HG03066 (cell line): ENCODE data around the gene STX18.
"Not testable (repeated sequence)": the region's sequence is repeated elsewhere in the genome, so short reads cannot be mapped to it uniquely, and the experiment has no call there.

Experiments
- ATAC-seq: cut with Tn5 transposase; IDR thresholded peaks from one replicate; pipeline ENCODE4 v1.9.1; 2021; ENCODE audit warnings: low read depth; ENCODE audit not compliant: unreplicated experiment

Gene STX18

DNA sequence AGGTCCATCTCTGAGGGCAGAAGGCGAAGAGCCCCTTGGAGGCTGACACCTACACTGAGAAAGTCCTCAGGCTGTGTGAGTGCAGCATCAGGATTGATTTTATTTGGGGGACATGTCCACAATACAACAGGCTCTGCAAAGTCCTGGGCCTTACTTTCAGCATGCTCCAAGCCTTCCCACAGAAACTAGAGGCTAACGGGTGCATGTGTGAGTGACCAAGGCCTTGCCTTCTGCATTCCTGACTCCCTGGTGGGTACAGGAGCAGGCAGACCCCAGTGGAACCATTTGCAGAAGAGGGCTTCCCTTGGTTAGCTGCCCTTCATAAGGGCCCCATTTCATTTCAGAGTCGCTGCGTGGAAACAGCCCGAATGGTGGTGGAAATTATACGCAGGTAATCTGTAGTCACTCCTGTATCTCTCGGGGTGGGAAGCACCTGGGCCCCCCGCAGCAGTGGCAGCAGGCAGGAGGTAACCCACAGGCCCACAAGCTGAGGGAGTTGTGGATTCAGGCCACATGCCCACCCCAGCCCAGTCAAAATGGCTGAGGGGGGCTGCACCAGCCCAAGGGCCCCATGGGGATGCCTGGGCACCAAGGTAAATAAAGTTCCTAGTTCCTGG lies 117.2 kb downstream of the STX18 start:
- ATAC-seq: no peak

- no peak for ATAC-seq
These were observed 117.9 kb downstream of the STX18 start for GRCh38 chr4:4423706-4424498.

DNA sequence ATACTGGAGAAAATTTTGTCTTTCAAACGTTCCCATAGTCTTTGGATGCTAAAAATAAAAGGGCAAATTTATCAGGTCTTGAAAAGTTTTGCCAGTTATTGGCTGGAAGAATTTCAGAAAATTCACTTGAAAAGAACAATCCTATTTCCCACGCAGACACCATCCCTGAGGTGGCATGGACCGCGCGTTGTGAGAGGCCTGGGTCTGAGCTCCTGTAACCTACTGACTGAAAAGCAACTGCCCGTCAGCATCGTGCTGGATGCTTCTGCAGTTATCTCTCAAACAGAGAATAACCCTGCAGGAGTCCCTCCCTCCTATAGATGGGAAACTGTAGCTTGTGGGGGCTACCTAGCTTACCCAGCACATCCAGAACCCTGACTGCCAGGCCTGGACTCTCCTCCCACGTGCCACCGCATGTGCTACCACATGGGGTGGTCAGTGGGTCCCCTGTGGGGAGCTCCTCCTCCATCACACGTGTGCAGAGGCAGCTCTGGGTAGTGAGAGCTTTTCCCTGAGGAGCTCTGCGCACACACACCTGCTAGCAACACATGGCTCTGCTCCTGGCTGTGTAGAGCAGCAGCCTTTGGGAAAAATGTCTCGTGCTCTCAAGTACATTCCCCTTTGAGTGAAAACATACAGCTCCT lies 118.9 kb downstream of the STX18 start:
- ATAC-seq: no peak

DNA sequence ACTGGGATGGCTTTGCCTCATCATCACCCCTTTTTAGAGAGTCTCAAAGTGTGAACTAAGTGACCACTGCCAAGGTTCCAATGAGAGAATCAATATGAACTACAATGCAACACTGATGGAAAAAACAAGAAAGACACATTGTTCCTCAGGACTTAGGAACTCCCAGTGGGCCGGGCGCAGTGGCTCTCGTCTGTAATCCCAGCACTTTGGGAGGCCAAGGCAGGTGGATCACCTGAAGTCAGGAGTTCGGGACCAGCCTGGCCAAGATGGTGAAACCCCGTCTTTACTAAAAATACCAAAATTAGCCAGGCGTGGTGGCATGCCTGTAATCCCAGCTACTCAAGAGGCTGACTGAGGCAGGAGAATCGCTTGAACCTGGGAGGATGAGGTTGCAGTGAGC lies 119.7 kb downstream of the STX18 start:
- not testable (repeated sequence) for ATAC-seq

DNA sequence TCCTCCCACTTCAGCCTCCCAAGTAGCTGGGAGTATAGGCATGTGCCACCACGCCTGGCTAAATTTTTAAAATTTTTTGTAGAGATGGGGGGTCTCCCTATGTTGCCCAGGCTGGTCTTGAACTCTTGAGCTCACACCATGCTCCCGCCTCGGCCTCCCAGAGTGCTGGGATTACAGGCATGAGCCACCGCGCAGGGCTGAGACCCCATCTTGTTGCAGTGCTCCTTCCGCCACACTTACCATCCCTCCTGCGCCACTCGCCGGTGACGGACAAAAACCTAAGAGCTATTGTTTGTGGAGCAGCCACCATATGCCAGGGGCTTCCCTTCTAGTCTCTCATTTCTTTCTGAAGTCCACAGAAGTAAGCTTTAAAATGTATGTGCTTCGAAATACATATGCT lies 120.5 kb downstream of the STX18 start:
- no peak for ATAC-seq

DNA sequence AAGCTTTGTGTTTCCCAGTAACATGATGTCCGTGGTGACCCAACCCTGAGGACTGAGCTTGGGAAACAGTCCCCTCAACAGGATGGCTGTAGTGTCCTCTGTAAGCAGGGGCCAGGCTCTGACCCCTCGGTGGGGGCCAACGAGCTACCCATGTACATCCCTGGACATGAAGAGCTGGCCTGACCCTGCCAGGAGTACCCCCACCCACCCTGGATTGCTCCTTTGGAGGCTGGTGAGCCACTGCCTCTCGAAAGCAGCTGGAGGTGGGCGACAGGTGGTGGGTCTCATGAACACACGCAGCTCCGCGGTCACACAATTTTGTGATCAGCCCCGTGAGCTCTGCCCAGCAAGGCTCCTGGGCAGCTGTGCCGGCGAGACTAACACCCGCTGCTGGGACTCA lies 121.4 kb downstream of the STX18 start:
- no peak for ATAC-seq

- no peak for ATAC-seq
These were observed 122.0 kb downstream of the STX18 start for GRCh38 chr4:4419896-4420295.

GRCh38 chr4:4418676-4419390 lies 123.0 kb downstream of the STX18 start:
- no peak for ATAC-seq

DNA sequence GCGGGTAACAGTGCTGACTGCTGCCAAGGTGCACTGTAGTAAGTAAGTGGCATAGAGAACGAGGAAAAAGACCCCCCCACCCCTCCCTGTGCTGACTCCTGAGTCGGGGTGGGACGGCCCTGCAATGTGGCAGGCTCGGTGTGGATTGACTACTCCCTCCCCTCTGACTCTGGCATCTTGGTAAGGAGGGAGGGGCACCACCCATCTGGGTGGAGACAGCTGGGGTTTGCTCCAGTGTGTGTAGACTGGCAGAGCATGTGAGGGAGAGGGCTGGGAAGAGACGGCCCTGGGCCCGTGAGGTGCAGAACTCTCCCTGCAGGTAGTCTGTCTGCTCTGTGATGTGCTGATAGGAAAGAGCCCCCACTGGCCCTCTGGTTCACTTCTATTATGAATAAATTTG lies 124.0 kb downstream of the STX18 start:
- ATAC-seq: no peak

- ATAC-seq: no peak
These were observed 124.9 kb downstream of the STX18 start for GRCh38 chr4:4416981-4417380.

DNA sequence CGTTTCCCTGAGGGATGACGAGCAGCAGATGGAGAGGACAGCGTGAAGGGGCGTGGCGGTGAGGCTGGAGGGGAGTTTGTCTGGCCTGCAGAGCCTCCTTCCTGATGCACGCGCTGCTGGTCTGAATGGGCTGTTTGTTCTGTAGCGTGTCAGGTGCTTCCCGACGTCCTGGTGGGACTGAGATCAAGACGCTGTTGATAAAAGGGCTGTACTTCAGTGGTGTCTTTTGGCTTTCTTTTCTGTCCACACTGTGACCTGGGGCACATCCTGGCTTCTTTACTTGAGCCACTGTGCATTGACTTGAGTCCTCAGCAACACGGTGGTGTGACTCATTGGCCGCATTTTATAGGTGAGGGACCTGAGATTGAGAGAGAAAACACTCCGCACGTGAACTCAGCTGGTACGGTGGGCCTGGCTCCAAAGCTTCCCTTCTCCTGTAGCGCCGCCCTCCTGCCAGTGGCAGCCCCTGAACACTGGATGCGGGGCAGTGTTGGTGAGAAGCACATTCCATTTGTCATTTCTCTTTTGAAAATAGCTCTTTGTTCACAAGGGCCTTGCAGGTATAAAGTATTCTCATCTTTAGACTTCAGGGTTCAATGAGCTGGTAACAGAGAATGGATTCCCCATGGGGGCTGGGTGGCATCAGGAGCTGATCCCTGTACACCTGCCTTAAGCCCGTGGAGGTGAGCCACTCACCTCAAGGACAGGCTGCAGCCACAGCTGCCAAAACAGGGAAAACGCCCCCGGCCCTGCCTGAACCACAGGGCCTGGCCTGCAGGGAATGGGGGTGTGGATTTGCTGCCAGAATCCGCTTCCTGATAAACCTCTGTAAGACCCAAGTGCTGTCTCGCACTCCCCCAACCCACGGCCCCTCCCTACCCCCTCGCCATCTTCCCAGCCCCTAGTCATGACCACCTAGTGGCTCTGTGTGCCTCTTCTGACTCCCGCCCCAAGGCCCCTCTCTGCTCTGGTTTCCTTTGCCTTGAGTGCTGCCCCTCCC lies 125.7 kb downstream of the STX18 start:
- no peak for ATAC-seq

DNA sequence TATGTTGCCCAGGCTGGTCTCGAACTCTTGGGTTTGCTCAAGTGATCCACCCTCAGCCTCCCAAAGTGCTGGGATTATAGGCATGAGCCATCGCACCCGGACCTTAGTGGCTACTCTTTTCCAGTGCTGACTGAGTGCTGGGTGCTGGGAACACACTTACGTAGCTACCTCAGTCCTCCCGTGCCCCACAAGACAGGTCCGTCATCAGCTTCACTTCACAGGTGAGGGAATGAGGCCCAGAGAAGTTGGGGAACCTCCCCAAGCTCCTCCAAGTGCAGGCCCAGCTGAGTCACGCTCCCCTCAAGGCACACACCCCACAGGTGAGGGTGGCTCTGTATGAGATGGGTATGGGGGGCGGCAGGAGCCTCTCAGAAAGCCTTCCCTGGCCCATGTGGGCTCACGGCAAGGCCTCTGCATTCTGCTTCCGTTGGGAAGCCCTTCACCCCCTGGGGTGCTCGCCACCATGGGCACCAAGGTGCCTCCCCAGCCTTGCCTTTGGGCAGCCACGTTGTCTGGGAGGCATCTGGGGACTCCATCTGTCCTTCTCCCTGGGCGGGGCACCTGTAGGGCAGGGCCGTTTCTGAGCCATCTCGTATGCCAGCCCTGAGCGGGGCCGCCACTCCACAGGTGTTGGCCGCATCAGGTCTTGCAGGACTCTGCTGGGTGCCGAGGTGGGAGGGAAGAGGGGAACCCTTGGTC lies 126.6 kb downstream of the STX18 start:
- no peak for ATAC-seq

- no peak for ATAC-seq
These were observed 128.0 kb downstream of the STX18 start for GRCh38 chr4:4413806-4414205.

GRCh38 chr4:4413373-4413725 lies 128.5 kb downstream of the STX18 start:
- no peak for ATAC-seq

DNA sequence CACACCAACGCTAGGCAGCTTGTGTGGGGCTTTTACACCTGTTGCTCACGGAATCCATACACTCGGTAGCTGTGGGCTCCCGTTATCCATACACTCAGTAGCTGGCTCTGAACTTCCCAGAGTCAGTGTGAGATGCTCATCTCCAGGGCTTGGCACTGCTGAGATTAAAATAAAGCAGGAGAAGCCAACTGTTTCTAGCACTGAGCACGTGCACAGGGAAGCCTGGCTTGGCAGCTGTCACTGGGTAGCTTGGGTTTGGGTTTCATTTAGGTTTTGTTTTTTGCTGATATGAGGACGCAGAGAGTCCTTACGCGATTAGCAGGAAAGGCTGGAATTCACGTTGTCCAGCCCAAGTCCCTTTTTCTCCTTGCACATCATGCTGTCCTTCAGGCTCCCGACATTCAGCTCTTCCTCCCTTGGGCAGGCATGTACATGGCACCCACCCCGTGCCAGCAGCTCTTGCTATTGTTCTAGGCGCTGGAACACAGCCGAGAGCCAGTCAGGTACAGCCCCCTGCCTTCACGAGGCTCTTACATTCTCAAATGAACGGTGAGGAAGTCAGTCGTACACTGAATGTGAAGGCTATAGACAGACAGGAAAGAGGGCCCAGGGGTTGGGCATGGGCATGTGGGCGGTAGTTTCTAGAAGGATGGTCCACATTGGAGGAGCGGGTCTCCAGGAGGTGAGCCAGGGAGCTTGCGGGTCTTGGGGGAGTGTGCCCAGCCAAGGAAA lies 129.0 kb downstream of the STX18 start:
- ATAC-seq: no peak

GRCh38 chr4:4411906-4412305 lies 129.9 kb downstream of the STX18 start:
- no peak for ATAC-seq

GRCh38 chr4:4410271-4410670 lies 131.6 kb downstream of the STX18 start:
- ATAC-seq: no peak

- no peak for ATAC-seq
These were observed 132.3 kb downstream of the STX18 start for GRCh38 chr4:4409416-4410115.
